GM12878 (cell line): ENCODE measurements around the gene TC2N. TPM values are rescaled to one million over a fixed set of nuclear protein-coding genes. Genes with fewer than 3 reads are reported as not detected.

Experiments used
- ATAC-seq: fragments of 200-7000 bp; cut with Tn5 transposase; 3 replicates; pipeline ENCODE4 v1.9.1; 2020; ENCODE audit warnings: mild to moderate bottlenecking, moderate library complexity
- BruUV-seq: library from RNA; stranded (reverse); fragments of 400-500 nt; replicated peaks from 2 replicates; lab custom pipeline; 2021; lab: Mats Ljungman, UMichigan
- CTCF ChIA-PET: fragments of 300-600 bp; sonication (Branson Sonifier 250); formaldehyde crosslinking; extraction: SDS; loops from one replicate; lab custom pipeline; 2021; ENCODE audit warnings: inconsistent platforms; lab: Yijun Ruan, JAX
- POLR2A ChIA-PET: fragments of 350-600 bp; formaldehyde crosslinking; extraction: SDS; loops from one replicate; lab custom pipeline; 2021; ENCODE audit warnings: inconsistent platforms; lab: Charles Lee
- RAD21 ChIA-PET: fragments of 300-600 bp; sonication (Branson Sonifier 250); formaldehyde crosslinking; loops from one replicate; lab custom pipeline; 2023; ENCODE audit warnings: antibody characterized with exemption; ENCODE audit not compliant: unreplicated experiment; lab: Charles Lee
- SMC1A ChIA-PET: fragments of 300-600 bp; sonication (Branson Sonifier 250); formaldehyde crosslinking; loops from one replicate; lab custom pipeline; 2023; ENCODE audit not compliant: unreplicated experiment, uncharacterized antibody; lab: Charles Lee
- DNase-seq: peaks from one replicate; pipeline ENCODE4 v3.0.0-alpha.2; 2011; ENCODE audit warnings: low read depth, low spot score
- FAIRE-seq: peaks from 3 replicates; lab custom pipeline; 2011; peaks lifted over from hg19 to GRCh38; lab: Jason Lieb, UNC
- H2AFZ ChIP-seq: 2 replicates; pipeline ENCODE4 v1.6.0; 2011; ENCODE audit warnings: low read depth, low read length, control low read depth; ENCODE audit not compliant: control insufficient read depth
- H3K27ac ChIP-seq: 2 replicates; pipeline ENCODE4 v1.5.1; 2011; ENCODE audit warnings: control low read depth; ENCODE audit not compliant: control insufficient read depth, insufficient read depth
- H3K27me3 ChIP-seq, 2 experiments: replicated peaks in 1 of 2; 2 replicates each; pipeline versions ENCODE4 v1.6.0 to v1.6.1; 2011; ENCODE audit warnings: low read length in 1 of 2; ENCODE audit not compliant: control insufficient read depth in 2 of 2, insufficient read depth in 2 of 2
- H3K36me3 ChIP-seq, 2 experiments: 2 replicates each; pipeline ENCODE4 v1.5.1; 2011; ENCODE audit warnings: low read length in 1 of 2; ENCODE audit not compliant: control insufficient read depth in 2 of 2, insufficient read depth in 2 of 2
- H3K4me1 ChIP-seq: 2 replicates; pipeline ENCODE4 v1.6.1; 2011; ENCODE audit warnings: mild to moderate bottlenecking, low read length, moderate library complexity, mixed read lengths; ENCODE audit not compliant: control insufficient read depth, insufficient read depth
- H3K4me2 ChIP-seq: 2 replicates; pipeline ENCODE4 v1.6.0; 2011; ENCODE audit warnings: control low read depth; ENCODE audit not compliant: control insufficient read depth, insufficient read depth
- H3K4me3 ChIP-seq: fragments of 200-600 bp; sonication (generic); 2 replicates; pipeline ENCODE4 v1.5.1; 2016
- H3K79me2 ChIP-seq: 2 replicates; pipeline ENCODE4 v1.6.0; 2011; ENCODE audit warnings: low read length; ENCODE audit not compliant: control insufficient read depth, insufficient read depth
- H3K9ac ChIP-seq: 2 replicates; pipeline ENCODE4 v1.8.0; 2011; ENCODE audit warnings: low read length, control low read depth, mixed read lengths; ENCODE audit not compliant: control insufficient read depth, insufficient read depth
- H3K9me3 ChIP-seq: replicated peaks from 3 replicates; pipeline ENCODE4 v1.5.1; 2011; ENCODE audit warnings: mild to moderate bottlenecking, low read length; ENCODE audit not compliant: control insufficient read depth, insufficient read depth
- H4K20me1 ChIP-seq: 2 replicates; pipeline ENCODE4 v1.6.0; 2011; ENCODE audit not compliant: control insufficient read depth, insufficient read depth
- BCLAF1 ChIP-seq: fragments of 450-650 bp; IDR thresholded peaks from 2 replicates; pipeline ENCODE4 v1.6.1; 2017; ENCODE audit warnings: antibody characterized with exemption, mild to moderate bottlenecking, moderate library complexity
- ETV6 ChIP-seq, 2 experiments: fragments of 450-650 bp in 1 of 2; IDR thresholded peaks in 1 of 2; conservative IDR thresholded peaks in 1 of 2; 2 replicates each; pipeline ENCODE4 v1.6.1; 2014; ENCODE audit warnings: antibody characterized with exemption in 1 of 2, borderline replicate concordance in 1 of 2, low read depth in 1 of 2, mild to moderate bottlenecking in 1 of 2, moderate library complexity in 1 of 2
- FOXM1 ChIP-seq: IDR thresholded peaks from 2 replicates; pipeline ENCODE4 v1.6.1; 2012; ENCODE audit warnings: low read depth, mild to moderate bottlenecking, inconsistent platforms, low read length, moderate library complexity
- NRF1 ChIP-seq: conservative IDR thresholded peaks from 2 replicates; pipeline ENCODE4 v1.6.1; 2011; ENCODE audit warnings: mild to moderate bottlenecking, low read depth, low read length, improper control_type of control experiment
- POLR2AphosphoS2 ChIP-seq: IDR thresholded peaks from 2 replicates; pipeline ENCODE4 v1.6.1; 2011; ENCODE audit warnings: low read depth, mild to moderate bottlenecking, low read length, improper control_type of control experiment, moderate library complexity
- RAD51 ChIP-seq: fragments of 450-650 bp; IDR thresholded peaks from 2 replicates; pipeline ENCODE4 v1.6.1; 2016; ENCODE audit warnings: moderate library complexity, mild to moderate bottlenecking, inconsistent platforms
- ZNF384 ChIP-seq: IDR thresholded peaks from 2 replicates; pipeline ENCODE4 v1.6.1; 2012; ENCODE audit warnings: low read depth, mild to moderate bottlenecking, low read length, improper control_type of control experiment, borderline replicate concordance
- WGBS: methylation state at CpG from one replicate; pipeline ENCODE4 v1.1.6; 2016; ENCODE audit warnings: low lambda C conversion rate; ENCODE audit not compliant: insufficient replicate concordance, insufficient coverage; ENCODE audit errors: missing lambda C conversion rate; 5-methylcytosine and 5-hydroxymethylcytosine counted together
- in situ Hi-C: fragments of 300-500 bp; cut with MboI; formaldehyde crosslinking; loops from 9 replicates; pipeline ENCODE4 v1.14.3; 2018; ENCODE audit warnings: mixed read lengths
- intact Hi-C: fragments of 100-400 bp; cut with micrococcal nuclease; formaldehyde crosslinking; loops from one replicate; pipeline ENCODE4 v1.14.2; 2022; ENCODE audit not compliant: unreplicated experiment
- polyA plus RNA-seq, 11 experiments: library from polyadenylated mRNA; depleted of rRNA in 4 of 11; unstranded in 6 of 11; stranded (reverse) in 5 of 11; fragments of >200 nt; fragmentation: Nextera tagmentation in 4 of 11; fragmentation: Illumina TruSeq in 1 of 11; extraction: Ambion mirVana in 4 of 11; extraction: Trizol in 1 of 11; gene quantifications; 1 replicate in 1 of 11; 2 replicates in 10 of 11; pipeline versions ENCODE4 v1.2.1 to v1.2.3, GENCODE V29; 2011 to 2016; ENCODE audit warnings: inconsistent platforms in 2 of 11, missing spikeins in 2 of 11, low read depth in 1 of 11
- total RNA-seq, 4 experiments: library from RNA; depleted of rRNA in 3 of 4; stranded (reverse); fragments of >200 nt in 3 of 4; fragmentation: Illumina TruSeq in 1 of 4; extraction: Trizol in 1 of 4; gene quantifications; 2 replicates each; pipeline versions ENCODE4 v1.2.1 to v1.2.3, GENCODE V29; 2013 to 2021
- TF ChIP-seq, protein P1 (sequence below): IDR thresholded peaks from 2 replicates; pipeline ENCODE4 v1.6.1; 2011; ENCODE audit warnings: low read depth, low read length, improper control_type of control experiment, borderline replicate concordance
- TF ChIP-seq, protein P2 (sequence below): IDR thresholded peaks from 2 replicates; pipeline ENCODE4 v1.6.1; 2012; ENCODE audit warnings: mild to moderate bottlenecking, low read depth, low read length

The TC2N gene
- total and polyA plus RNA-seq, 10 of the 15 experiments (the other 5 are each of a cell fraction or from before 2014, with no cell fraction given), result 0.15 to 1.6 (median 0.35) TPM

GRCh38 chr14:91732439-91732838 is 134.9 kb downstream of the TC2N start:
- no peak for DNase-seq
- no TSS peak for BruUV-seq
- TF ChIP-seq NRF1 (no peak), RAD51 (no peak), FOXM1 (no peak), POLR2AphosphoS2 (no peak), ETV6 (conservative IDR thresholded peaks at IDR 0.05 in 1 of 2, IDR thresholded peaks at IDR 0.05 in 1 of 2; ENCODE audit: borderline replicate concordance in 1 of 2, low read depth in 1 of 2) (no peak), BCLAF1 (no peak), ZNF384 (no peak)
- TF ChIP-seq, protein P1, sequence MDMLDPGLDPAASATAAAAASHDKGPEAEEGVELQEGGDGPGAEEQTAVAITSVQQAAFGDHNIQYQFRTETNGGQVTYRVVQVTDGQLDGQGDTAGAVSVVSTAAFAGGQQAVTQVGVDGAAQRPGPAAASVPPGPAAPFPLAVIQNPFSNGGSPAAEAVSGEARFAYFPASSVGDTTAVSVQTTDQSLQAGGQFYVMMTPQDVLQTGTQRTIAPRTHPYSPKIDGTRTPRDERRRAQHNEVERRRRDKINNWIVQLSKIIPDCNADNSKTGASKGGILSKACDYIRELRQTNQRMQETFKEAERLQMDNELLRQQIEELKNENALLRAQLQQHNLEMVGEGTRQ, result no peak
- TF ChIP-seq, protein P2, sequence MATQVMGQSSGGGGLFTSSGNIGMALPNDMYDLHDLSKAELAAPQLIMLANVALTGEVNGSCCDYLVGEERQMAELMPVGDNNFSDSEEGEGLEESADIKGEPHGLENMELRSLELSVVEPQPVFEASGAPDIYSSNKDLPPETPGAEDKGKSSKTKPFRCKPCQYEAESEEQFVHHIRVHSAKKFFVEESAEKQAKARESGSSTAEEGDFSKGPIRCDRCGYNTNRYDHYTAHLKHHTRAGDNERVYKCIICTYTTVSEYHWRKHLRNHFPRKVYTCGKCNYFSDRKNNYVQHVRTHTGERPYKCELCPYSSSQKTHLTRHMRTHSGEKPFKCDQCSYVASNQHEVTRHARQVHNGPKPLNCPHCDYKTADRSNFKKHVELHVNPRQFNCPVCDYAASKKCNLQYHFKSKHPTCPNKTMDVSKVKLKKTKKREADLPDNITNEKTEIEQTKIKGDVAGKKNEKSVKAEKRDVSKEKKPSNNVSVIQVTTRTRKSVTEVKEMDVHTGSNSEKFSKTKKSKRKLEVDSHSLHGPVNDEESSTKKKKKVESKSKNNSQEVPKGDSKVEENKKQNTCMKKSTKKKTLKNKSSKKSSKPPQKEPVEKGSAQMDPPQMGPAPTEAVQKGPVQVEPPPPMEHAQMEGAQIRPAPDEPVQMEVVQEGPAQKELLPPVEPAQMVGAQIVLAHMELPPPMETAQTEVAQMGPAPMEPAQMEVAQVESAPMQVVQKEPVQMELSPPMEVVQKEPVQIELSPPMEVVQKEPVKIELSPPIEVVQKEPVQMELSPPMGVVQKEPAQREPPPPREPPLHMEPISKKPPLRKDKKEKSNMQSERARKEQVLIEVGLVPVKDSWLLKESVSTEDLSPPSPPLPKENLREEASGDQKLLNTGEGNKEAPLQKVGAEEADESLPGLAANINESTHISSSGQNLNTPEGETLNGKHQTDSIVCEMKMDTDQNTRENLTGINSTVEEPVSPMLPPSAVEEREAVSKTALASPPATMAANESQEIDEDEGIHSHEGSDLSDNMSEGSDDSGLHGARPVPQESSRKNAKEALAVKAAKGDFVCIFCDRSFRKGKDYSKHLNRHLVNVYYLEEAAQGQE, result no peak
- TF ChIP-seq, all 136 proteins: peak for 0
- WGBS, result 16% methylated on average over 5 of the region's 5 CpGs
- CTCF ChIA-PET, result interaction anchor here (0.7 to 0.8 kb wide), 2 partner anchors 54 to 123 kb away, joined by 3 read pairs; no protein-coding TSS in a partner anchor
- in situ Hi-C loops, result no loop called here
- no peak overlapping the region for H3K4me3 ChIP-seq
- ATAC-seq, result no peak
- no peaks in the 10 kb centered on the region for H3K79me2 ChIP-seq
- SMC1A ChIA-PET, result no interaction called here
- no peak overlapping the region for H2AFZ ChIP-seq
- no peak overlapping the region for H3K27ac ChIP-seq
- RAD21 ChIA-PET, result no interaction called here
- no peak overlapping the region for H3K4me2 ChIP-seq
- no peaks in the 10 kb centered on the region for H4K20me1 ChIP-seq
- H3K27me3 ChIP-seq, result no peaks in the 10 kb centered on the region; a peak in 2 of 4 replicates
- H3K9ac ChIP-seq, result no peak overlapping the region
- no peaks in the 10 kb centered on the region for H3K9me3 ChIP-seq
- FAIRE-seq, result no peak
- no peaks in the 10 kb centered on the region for H3K4me1 ChIP-seq
- intact Hi-C loops, result no loop called here
- no peaks in the 10 kb centered on the region for H3K36me3 ChIP-seq
- POLR2A ChIA-PET, result interaction anchor here (0.5 kb wide), 1 partner anchor 59 kb away, joined by 3 read pairs; no protein-coding TSS in a partner anchor
